Muscle of back (tissue), 11 donors: ENCODE data around the gene RNF20. TPM values are rescaled to one million over a fixed set of nuclear protein-coding genes. Genes with fewer than 3 reads are reported as not detected.

Experiments
- DNase-seq, 3 donors: peaks; one replicate each; pipeline versions ENCODE4 v3.0.0 to v3.0.0-alpha.2; 2013
- polyA plus RNA-seq, 10 donors: library from polyadenylated mRNA; unstranded; fragments of 120-200 nt; gene quantifications; one replicate each; pipeline ENCODE4 v1.2.1, GENCODE V29; 2013; ENCODE audit not compliant: insufficient read length in 10 of 10

The RNF20 gene
- polyA plus RNA-seq, 10 donors, result 31.5 to 45.1 (median 36.3) TPM

- DNase-seq, result peak in 1 of 3 donors; percentile 11
Observed at GRCh38 chr9:101587332-101588043, 53.8 kb downstream of the RNF20 start.

- peak in 1 of 3 donors; percentile 37 for DNase-seq
Observed at GRCh38 chr9:101590074-101590473, 56.4 kb downstream of the RNF20 start.

- no peak for DNase-seq
Observed at GRCh38 chr9:101590901-101591300, 57.2 kb downstream of the RNF20 start.

- no peak for DNase-seq
Observed at GRCh38 chr9:101591787-101592446, 58.3 kb downstream of the RNF20 start.

- DNase-seq, result no peak
Observed at GRCh38 chr9:101592788-101593187, 59.1 kb downstream of the RNF20 start.

GRCh38 chr9:101593345-101593744 lies 59.7 kb downstream of the RNF20 start:
- no peak for DNase-seq

GRCh38 chr9:101594796-101595195 lies 61.1 kb downstream of the RNF20 start, which contains the start of gene PPP3R2:
Gene PPP3R2, minus strand, starts transcription at chr9:101594969. Its CDS starts 48 bp downstream, at chr9:101594921.
- no peak for DNase-seq

GRCh38 chr9:101601904-101602765 lies 68.5 kb downstream of the RNF20 start:
- peak; percentile 43 to 70 (median 61) for DNase-seq

GRCh38 chr9:101604296-101604695 lies 70.6 kb downstream of the RNF20 start:
- DNase-seq, result no peak

- no peak for DNase-seq
Observed at GRCh38 chr9:101605547-101605946, 71.9 kb downstream of the RNF20 start.

Other genes starting within 250 kb of the RNF20 start
- 1 to 10 TPM in 4 of 10 donors, under 1 TPM in 6; 0.44 to 1.4 (median 0.76) TPM for gene BAAT, start 148.8 kb upstream of the RNF20 start, polyA plus RNA-seq
- gene MRPL50, start 135.2 kb upstream of the RNF20 start, polyA plus RNA-seq, result 10 to 100 TPM; 14.8 to 17.7 (median 16.3) TPM
- gene ZNF189, start 135.0 kb upstream of the RNF20 start, polyA plus RNA-seq, result 10 to 100 TPM; 16.4 to 25.5 (median 21.6) TPM
- 1 to 10 TPM in 2 of 10 donors, under 1 TPM in 7, not detected in 1; 0.23 to 1.5 (median 0.46) TPM for gene ALDOB, start 98.1 kb upstream of the RNF20 start, polyA plus RNA-seq
- gene PPP3R2, start 61.1 kb downstream of the RNF20 start, polyA plus RNA-seq, result under 1 TPM in 1 of 10 donors, not detected in 9; 0.09 TPM
- 1 to 10 TPM in 5 of 10 donors, under 1 TPM in 5; 0.42 to 1.7 (median 0.92) TPM for gene GRIN3A, start 204.8 kb downstream of the RNF20 start, polyA plus RNA-seq